Body of pancreas (tissue), 4 donors: ENCODE measurements around the gene DLG2. TPM values are rescaled to one million over a fixed set of nuclear protein-coding genes. Genes with fewer than 3 reads are reported as not detected.

Experiments
- ATAC-seq: fragments of 150-250 bp; one replicate; pipeline ENCODE4 v1.9.1; 2016
- DNase-seq, 4 donors: peaks; one replicate each; pipeline ENCODE4 v3.0.0-alpha.2; 2019
- H3K27ac ChIP-seq, 4 donors: fragments of 200-600 bp; sonication (generic); 1 replicate in 3 of 4; 2 replicates in 1 of 4; pipeline versions ENCODE4 v1.5.1 to v1.6.1; 2016 to 2019; ENCODE audit warnings: mild to moderate bottlenecking in 1 of 4, mixed read lengths in 1 of 4, moderate library complexity in 1 of 4
- H3K27me3 ChIP-seq, 2 donors: fragments of 200-600 bp; sonication (generic); one replicate each; pipeline ENCODE4 v1.6.0; 2016; ENCODE audit warnings: mild to moderate bottlenecking in 1 of 2
- H3K36me3 ChIP-seq, 2 donors: fragments of 200-600 bp; sonication (generic); replicated peaks in 1 of 2; 2 replicates each; pipeline ENCODE4 v1.5.1; 2016; ENCODE audit warnings: low read depth in 2 of 2; ENCODE audit not compliant: insufficient read depth in 1 of 2
- H3K4me1 ChIP-seq: fragments of 200-600 bp; sonication (generic); one replicate; pipeline ENCODE4 v1.6.0; 2016
- H3K4me3 ChIP-seq, 2 donors: fragments of 200-600 bp; sonication (generic); 1 replicate in 1 of 2; 2 replicates in 1 of 2; pipeline ENCODE4 v1.5.1; 2016 to 2019
- H3K9me3 ChIP-seq, 3 donors: fragments of 200-600 bp; sonication (generic); 1 replicate in 2 of 3; 2 replicates in 1 of 3; pipeline ENCODE4 v1.5.1; 2016
- CTCF ChIP-seq, 7 experiments: fragments of 450-650 bp in 4 of 7; fragments of 200-600 bp in 3 of 7; sonication (generic) in 3 of 7; IDR thresholded peaks; one replicate each; pipeline ENCODE4 v1.5.1; 2016 to 2019; ENCODE audit warnings: antibody characterized with exemption in 7 of 7
- POLR2A ChIP-seq, 3 donors: fragments of 450-650 bp; IDR thresholded peaks; one replicate each; pipeline ENCODE4 v1.6.1; 2016; ENCODE audit warnings: antibody characterized with exemption in 3 of 3, mild to moderate bottlenecking in 2 of 3
- WGBS, 2 donors: methylation state at CpG; one replicate each; pipeline ENCODE4 v1.1.5; 2017; 5-methylcytosine and 5-hydroxymethylcytosine counted together
- intact Hi-C: fragments of 100-400 bp; cut with DNase I; formaldehyde crosslinking; loops from one replicate; pipeline ENCODE4 v1.15.1; 2023
- total RNA-seq, 2 donors: library from RNA; depleted of rRNA; stranded (reverse); fragments of >200 nt; gene quantifications; one replicate each; pipeline ENCODE4 v1.1.0, GENCODE V29; 2016

The DLG2 gene
- total RNA-seq, 2 donors from 2014 or later = 6.0 to 13.2 TPM

- H3K36me3 ChIP-seq = no peaks in the 10 kb centered on the region
- H3K4me3 ChIP-seq = no peak overlapping the region
- ATAC-seq (no peak), DNase-seq (no peak)
- TF ChIP-seq POLR2A (IDR thresholded peaks at IDR 0.05) (no peak), CTCF (IDR thresholded peaks at IDR 0.05) (no peak)
- 68 to 84% methylated on average over 3 of the region's 3 CpGs for WGBS, 2 donors
- H3K9me3 ChIP-seq = no peaks in the 10 kb centered on the region
- intact Hi-C loops = no loop called here
- no peaks in the 10 kb centered on the region for H3K4me1 ChIP-seq
- no peak overlapping the region for H3K27ac ChIP-seq
- H3K27me3 ChIP-seq = no peaks in the 10 kb centered on the region
These were observed 1337.7 kb downstream of the DLG2 start for GRCh38 chr11:84289381-84289906.

- Histone ChIP-seq H3K4me3 (no peak overlapping the region), H3K27me3 (no peaks in the 10 kb centered on the region), H3K36me3 (no peaks in the 10 kb centered on the region), H3K4me1 (no peaks in the 10 kb centered on the region), H3K27ac (no peak overlapping the region), H3K9me3 (no peaks in the 10 kb centered on the region)
- intact Hi-C loops = no loop called here
- no peak for DNase-seq
- WGBS, 2 donors = 65 to 70% methylated on average over 2 of the region's 2 CpGs
- no peak for ATAC-seq
- TF ChIP-seq CTCF (IDR thresholded peaks at IDR 0.05) = no peak
- TF ChIP-seq POLR2A (IDR thresholded peaks at IDR 0.05) = no peak
These were observed 1353.6 kb downstream of the DLG2 start for GRCh38 chr11:84273541-84273940.

DNA sequence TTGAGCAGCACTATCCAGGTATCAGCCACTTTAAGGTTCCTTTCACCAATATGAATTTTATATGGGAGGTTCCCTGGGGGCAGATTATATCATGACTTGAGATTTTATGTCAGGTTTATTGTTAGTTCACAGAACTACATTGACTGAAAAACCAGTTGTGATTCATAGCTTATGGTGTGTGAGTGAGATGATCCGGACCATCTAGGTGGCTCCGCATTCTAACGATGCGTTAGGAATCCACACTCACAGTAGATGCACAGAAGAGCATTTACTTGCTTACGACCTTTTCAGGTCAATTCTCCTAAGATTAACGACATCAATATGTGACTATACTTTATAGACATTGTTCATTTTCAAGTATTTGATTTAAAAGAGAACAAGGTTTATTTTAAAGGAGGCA is 1356.7 kb downstream of the DLG2 start:
- Histone ChIP-seq H3K27me3 (no peaks in the 10 kb centered on the region), H3K27ac (no peak overlapping the region), H3K4me1 (no peaks in the 10 kb centered on the region), H3K4me3 (no peak overlapping the region), H3K9me3 (no peaks in the 10 kb centered on the region), H3K36me3 (no peaks in the 10 kb centered on the region)
- WGBS, 2 donors = 77 to 81% methylated on average over 6 of the region's 6 CpGs
- DNase-seq (no peak), ATAC-seq (no peak)
- TF ChIP-seq CTCF (IDR thresholded peaks at IDR 0.05) = no peak
- no peak for TF ChIP-seq POLR2A (IDR thresholded peaks at IDR 0.05)
- intact Hi-C loops = no loop called here

GRCh38 chr11:84264066-84264465 is 1363.1 kb downstream of the DLG2 start:
- no peaks in the 10 kb centered on the region for H3K36me3 ChIP-seq
- ATAC-seq (no peak), DNase-seq (no peak)
- TF ChIP-seq POLR2A (IDR thresholded peaks at IDR 0.05) (no peak), CTCF (IDR thresholded peaks at IDR 0.05) (no peak)
- H3K4me3 ChIP-seq = no peak overlapping the region
- no peaks in the 10 kb centered on the region for H3K4me1 ChIP-seq
- H3K27ac ChIP-seq = no peak overlapping the region
- no peaks in the 10 kb centered on the region for H3K27me3 ChIP-seq
- 61 to 64% methylated on average over 1 of the region's 1 CpG for WGBS, 2 donors
- no peaks in the 10 kb centered on the region for H3K9me3 ChIP-seq
- intact Hi-C loops = no loop called here

- DNase-seq = peak in 1 of 4 donors; percentile 29
- ATAC-seq = no peak
These were observed 1365.4 kb downstream of the DLG2 start for GRCh38 chr11:84261707-84262106.

More at GRCh38 chr11:84261707-84262106, 1365.4 kb downstream of the DLG2 start:
- no peaks in the 10 kb centered on the region for H3K9me3 ChIP-seq
- no peaks in the 10 kb centered on the region for H3K27me3 ChIP-seq
- H3K27ac ChIP-seq = no peak overlapping the region
- intact Hi-C loops = no loop called here
- H3K4me1 ChIP-seq = no peaks in the 10 kb centered on the region
- H3K36me3 ChIP-seq = no peaks in the 10 kb centered on the region
- TF ChIP-seq CTCF (IDR thresholded peaks at IDR 0.05) (peak in 3 of 7 experiments; percentile 18 to 26 (median 26)), POLR2A (IDR thresholded peaks at IDR 0.05) (no peak)
- no peak overlapping the region for H3K4me3 ChIP-seq
